Measurements from ENCODE around the gene CHADL. TPM values are rescaled to one million over a fixed set of nuclear protein-coding genes. Genes with fewer than 3 reads are reported as not detected.

Gene CHADL
- total RNA-seq, 1 experiment from 2014 or later: 0.75 TPM

DNA sequence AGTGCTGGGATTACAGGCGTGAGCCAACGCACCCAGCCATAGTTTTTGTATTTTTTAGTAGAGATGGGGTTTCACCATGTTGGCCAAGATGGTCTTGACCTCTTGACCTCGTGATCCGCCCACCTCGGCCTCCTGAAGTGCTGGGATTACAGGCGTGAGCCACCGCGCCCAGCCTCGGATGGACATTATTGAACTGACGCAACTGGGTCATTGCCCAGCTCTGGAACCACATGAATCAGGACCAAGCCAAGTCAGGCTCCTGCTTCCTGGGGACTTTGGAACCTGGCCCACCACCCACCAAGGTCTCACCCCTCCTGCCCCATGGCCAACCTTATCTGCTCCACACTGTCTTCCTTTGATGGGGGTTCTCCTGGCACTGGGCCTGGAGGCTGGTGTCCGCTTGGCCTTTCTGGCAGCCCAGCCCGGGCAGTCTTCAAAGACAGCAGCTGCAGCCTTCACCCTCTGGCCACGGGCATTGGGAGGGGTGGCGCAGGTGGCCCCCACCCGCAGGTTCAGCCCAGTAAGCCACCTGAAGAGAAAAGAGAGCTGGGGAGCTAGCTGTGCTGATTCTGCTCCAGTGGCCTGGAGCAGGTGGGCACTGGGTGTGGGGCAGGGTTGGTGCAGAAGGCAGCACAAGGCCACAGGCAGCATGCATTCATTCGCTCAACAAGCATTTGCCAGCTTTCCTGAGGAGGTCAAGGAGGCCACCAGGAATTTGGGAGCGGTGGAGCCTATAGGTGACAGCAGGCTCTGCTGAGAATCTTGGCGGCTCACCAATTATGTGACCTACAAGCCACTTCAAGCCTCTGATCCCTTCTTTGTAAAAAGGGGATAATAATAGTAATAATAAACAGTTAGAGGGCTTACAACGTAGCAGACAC, 5.7 kb downstream of the CHADL start:
- peak; percentile 56 for DNase-seq (ENCODE audit: low spot score)
- in situ Hi-C loops (cut with HindIII; ENCODE audit: low sequenced_read_pairs): no loop called here

DNA sequence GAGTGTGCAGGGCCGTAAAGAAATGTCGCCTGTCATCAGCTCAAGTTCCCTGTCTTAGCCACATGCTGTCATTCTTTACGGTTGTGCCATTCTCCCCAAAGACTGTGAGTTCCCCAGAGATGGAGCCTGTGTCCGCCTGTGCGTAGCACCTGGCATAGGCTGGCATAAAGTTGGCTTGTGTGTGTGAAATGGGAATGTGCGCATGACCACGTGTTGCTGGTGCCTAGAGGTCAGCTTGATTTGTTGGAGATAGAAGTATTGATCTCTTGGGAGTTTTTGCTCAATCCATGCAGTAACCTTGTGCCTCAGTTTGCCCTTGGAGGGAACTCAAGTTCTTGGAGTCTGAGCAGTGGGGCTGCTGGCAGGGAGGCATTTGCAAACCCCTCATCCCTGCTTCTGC, 9.4 kb downstream of the CHADL start:
- DNase-seq (ENCODE audit: low spot score): no peak
- in situ Hi-C loops (cut with HindIII; ENCODE audit: low sequenced_read_pairs): no loop called here

DNA sequence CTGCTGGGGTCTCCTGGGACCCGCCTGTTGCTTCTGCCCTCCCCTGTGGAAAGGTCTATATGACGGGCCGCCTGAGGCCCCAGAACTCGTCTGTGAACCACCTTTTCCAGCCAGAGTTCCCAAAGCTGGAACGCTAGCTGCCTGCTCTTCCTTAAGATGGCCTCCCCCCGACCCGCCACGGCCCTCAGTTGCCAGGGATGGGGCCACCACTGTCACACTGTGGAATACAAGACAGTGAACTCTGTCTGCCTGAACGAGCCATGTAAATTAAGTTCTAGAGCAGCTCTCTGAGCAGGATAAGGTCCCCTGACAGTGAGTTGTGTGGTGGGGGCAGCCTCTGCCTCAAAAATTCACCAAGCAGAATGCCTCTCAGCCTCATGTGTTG, 10.3 kb downstream of the CHADL start:
- DNase-seq (ENCODE audit: low spot score): no peak
- in situ Hi-C loops (cut with HindIII; ENCODE audit: low sequenced_read_pairs): no loop called here

DNA sequence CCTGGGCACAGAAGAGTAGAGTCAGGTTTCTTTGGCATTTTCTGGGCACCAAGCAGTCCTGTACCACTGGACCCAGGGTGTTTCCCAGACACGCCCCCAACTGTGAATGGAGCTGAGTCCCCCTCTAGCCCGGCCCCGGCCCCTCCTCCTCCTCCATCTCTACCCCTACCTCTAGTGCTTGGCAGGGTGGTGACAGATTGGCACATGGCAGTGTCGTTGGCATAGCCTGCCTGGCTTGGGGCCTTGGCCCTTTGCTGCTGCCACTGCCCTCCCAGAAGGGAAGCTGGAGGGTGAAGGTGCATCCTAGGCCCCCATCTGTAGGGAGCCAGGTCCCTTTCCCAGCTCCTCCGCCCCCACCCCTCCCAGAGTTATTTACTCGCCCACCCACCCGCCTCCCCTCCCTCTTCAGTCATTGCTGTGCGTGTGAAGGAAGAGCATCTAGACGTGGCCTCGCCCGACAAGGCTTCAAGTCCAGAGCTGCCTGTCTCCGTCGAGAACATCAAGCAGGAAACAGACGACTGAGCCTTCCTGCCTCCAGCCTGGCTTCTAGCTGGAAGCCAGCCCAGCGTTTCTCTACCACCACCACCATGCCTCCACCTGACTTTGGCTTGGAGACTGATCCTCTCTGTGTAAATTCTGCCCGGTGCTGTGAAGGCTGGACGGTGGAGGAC, 10.9 kb downstream of the CHADL start:
- in situ Hi-C loops (cut with HindIII; ENCODE audit: low sequenced_read_pairs): no loop called here
- DNase-seq (ENCODE audit: low spot score): no peak

DNA sequence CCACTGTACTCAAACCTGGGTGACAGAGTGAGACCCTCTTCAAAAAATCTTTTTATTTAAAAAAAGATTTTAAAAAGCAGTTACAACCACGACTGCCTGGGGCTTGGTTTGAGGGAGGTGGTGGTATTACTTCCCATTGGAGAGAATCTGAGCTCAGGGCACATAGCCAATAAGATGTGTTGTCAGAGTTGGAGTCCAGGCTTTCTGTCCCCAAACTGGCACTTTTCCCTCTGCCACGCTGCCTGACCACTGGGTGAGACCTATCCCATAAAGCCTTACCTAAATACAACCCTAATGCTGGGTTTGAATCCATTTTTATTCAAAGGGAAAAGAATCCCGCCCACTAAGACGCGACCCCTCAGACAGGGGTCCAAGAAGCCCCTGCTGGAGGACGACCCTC, 11.5 kb downstream of the CHADL start:
- no peak for DNase-seq (ENCODE audit: low spot score)
- in situ Hi-C loops (cut with HindIII; ENCODE audit: low sequenced_read_pairs): no loop called here

DNA sequence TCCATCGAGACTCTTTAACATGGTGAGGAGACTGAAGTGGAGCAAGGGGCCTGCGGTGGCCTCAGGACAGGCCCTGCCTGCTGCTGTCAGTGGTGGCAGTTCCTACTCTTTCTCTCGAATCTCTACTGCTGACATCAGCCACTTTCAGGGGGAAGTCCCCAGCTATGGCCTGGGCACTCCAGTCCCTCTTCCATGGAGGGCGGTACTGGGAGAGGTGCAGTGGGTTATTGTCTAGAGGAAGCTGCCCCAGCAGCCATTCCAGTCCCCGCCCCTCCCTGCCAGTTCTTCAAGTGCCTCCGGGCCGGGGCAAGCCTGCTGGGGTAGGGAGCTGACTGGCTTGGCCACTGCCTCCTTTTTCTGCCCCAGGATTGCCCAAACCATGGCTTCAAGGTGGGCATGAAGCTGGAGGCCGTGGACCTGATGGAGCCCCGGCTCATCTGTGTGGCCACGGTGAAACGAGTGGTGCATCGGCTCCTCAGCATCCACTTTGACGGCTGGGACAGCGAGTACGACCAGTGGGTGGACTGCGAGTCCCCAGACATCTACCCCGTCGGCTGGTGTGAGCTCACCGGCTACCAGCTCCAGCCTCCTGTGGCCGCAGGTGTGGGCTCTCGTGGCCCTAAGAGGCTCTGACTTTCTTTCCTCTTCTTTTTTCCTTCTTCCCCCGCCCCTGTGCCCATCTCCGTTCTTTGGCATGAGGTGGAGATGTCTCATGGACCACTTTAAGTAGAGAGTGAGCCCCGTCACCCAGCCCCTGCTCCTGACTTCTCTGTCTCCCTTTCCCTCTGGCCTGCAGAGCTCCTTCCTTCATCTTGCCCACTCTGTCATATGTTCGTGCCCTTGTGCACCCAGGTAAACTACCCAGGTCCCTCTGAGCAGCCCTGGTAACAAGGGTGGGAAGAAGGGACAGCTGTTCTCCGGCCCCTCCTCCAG, 13.7 kb downstream of the CHADL start:
- in situ Hi-C loops (cut with HindIII; ENCODE audit: low sequenced_read_pairs): no loop called here
- no peak for DNase-seq (ENCODE audit: low spot score)

DNA sequence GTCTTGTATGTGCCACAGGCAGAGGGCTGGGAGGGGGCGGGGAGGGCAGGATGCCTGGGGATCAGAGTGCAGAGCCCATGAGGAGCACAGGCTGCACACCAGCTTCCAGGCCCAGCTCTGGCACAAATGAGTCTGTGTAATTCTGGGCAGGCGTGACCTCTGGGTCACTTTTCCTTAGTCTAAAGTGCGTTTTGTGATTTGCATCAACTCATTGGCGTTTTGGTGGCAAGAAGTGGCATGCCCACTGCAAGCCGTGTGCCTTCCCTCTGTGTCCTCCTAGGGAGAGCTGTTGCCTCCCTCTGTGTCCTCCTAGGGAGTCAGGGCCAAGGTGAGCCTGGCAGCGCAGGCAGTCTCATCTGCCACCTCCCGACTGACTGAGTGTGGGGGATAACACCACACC, 17.2 kb downstream of the CHADL start:
- DNase-seq (ENCODE audit: low spot score): no peak
- in situ Hi-C loops (cut with HindIII; ENCODE audit: low sequenced_read_pairs): no loop called here

DNA sequence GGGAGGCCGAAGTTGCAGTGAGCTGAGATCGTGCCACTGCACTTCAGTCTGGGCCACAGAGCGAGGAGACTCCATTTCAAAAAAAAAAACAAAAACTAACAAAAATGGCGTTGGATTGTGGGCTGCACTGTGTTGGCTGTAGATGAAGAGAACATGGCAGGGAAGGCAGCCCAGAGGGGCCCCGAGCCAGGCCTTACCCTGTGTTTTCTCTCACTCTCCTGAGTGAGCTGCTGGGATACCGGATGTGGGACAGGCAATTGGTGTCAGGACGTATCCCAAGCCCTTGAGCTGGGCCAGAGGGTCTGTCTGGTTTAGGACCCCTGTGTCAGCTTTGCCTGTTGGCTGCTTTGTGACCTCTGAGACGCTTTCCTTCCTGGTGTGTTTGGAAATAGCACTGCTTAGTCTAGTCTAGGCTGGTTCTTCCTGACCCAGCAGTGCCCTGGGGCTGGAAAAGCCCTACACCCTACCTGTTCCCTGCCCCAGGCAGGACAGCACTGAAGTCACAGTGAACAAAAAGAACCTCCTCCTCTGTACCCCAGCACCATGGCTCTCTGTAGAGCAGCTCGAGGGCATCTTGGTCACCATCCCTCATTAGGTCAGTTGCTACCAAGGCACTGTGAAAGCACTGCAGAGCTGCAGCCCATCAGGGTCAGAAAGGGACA, 17.8 kb downstream of the CHADL start:
- DNase-seq (ENCODE audit: low spot score): no peak
- in situ Hi-C loops (cut with HindIII; ENCODE audit: low sequenced_read_pairs): no loop called here

DNA sequence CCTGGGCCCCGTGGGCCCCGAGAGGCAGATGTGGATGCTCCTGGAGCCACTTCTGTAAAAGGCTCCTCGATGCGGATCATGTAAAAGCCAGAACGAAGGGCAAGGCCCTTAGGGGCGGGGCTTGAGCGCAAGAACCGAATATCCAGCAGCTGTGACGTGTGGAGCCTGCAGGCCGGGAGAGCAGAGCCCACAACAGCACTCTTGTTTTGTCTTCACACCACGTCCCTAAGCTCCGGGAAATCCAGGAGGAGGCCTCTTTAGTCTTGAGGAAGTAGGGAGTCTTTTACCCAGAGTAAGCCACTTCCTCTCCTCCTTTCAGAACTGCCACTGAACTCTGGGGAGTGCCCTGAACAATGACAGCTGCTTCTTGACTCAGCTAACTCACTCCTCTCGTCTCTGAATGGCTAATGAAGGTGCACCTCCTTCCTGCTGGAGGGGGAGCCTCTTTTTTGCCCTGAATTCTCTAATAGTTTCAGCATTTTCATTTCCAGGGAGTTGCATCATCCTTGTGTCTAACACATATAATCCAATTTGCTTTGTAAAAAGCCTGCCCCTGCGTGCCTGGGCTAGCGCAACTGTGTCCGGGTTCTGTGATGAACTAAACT, 23.1 kb downstream of the CHADL start:
- no peak for DNase-seq (ENCODE audit: low spot score)
- in situ Hi-C loops (cut with HindIII; ENCODE audit: low sequenced_read_pairs): no loop called here

DNA sequence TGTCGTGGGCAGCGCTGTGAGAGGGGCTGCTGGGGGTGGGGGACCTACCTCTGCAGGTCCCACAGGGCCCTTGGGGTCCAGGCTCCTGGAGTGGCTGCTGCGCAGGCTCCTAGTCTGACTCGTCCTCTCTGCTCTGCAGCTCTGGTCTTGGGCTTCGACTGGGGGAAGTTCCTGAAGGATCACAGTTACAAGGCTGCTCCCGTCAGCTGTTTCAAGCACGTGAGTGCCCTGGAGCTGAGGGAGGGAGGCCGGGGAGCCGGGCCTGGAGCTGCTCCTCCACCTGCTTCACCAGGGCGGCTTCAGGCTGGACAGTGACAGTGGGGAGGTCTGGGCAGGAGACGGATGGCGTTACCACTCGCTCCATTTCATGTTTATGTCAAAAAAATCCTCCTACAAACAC, 23.7 kb downstream of the CHADL start:
- in situ Hi-C loops (cut with HindIII; ENCODE audit: low sequenced_read_pairs): no loop called here

DNA sequence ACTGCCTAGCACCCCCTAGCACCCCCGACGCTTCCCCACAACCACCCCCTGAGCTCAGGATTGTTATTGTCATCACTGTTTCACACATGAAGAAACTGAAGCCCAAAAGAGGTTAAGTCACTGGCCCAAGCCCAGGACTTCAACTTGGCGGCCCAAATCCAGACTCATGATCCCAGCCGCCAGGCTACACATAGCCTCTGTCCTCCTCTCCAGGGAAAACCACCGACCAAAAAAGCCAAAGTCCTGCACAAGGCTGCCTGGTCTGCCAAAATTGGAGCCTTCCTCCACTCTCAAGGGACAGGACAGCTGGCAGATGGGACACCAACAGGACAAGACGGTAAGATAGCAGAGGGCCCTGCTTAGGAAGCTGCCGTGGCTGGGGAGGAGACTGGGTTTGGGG, 24.8 kb downstream of the CHADL start:
- in situ Hi-C loops (cut with HindIII; ENCODE audit: low sequenced_read_pairs): no loop called here
- DNase-seq (ENCODE audit: low spot score): no peak

More for the DNA sequence above, 23.7 kb downstream of the CHADL start:
- no peak for DNase-seq (ENCODE audit: low spot score)

DNA sequence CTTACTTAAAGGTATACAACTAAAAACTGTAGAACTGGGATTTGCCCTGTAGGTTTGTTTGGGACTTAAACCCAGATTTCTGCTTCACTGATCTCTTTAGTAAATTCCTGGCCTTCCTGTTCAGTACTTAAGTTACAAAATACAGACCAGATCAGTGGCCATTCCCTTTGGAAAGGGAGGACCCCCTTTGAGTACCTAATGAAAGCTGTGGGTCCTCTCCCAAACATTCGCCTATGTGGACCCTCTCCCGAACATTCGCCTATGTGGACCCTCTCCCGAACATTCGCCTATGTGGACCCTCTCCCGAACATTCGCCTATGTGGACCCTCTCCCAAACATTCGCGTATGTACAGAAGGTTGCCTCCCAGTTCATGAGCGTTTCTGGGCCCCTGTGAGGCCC, 25.3 kb downstream of the CHADL start:
- DNase-seq (ENCODE audit: low spot score): no peak
- in situ Hi-C loops (cut with HindIII; ENCODE audit: low sequenced_read_pairs): no loop called here

DNA sequence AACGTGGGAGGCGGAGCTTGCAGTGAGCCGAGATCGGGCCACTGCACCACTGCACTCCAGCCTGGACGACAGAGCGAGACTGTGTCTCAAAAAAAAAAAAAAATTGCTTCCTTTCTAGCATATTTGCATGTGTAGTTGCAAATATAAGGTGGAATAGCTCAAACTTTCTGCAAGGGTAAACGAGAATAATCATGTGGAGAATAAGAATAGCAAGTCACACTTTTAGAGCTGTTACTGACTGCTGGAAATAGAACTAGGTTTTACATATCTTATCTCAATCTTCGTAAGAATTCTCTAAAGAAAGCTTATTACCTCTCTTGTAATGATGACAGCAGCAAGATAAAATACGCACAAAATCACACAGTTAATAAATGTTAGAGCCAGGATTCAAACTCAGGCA, 34.0 kb downstream of the CHADL start:
- DNase-seq (ENCODE audit: low spot score): no peak
- in situ Hi-C loops (cut with HindIII; ENCODE audit: low sequenced_read_pairs): no loop called here

DNA sequence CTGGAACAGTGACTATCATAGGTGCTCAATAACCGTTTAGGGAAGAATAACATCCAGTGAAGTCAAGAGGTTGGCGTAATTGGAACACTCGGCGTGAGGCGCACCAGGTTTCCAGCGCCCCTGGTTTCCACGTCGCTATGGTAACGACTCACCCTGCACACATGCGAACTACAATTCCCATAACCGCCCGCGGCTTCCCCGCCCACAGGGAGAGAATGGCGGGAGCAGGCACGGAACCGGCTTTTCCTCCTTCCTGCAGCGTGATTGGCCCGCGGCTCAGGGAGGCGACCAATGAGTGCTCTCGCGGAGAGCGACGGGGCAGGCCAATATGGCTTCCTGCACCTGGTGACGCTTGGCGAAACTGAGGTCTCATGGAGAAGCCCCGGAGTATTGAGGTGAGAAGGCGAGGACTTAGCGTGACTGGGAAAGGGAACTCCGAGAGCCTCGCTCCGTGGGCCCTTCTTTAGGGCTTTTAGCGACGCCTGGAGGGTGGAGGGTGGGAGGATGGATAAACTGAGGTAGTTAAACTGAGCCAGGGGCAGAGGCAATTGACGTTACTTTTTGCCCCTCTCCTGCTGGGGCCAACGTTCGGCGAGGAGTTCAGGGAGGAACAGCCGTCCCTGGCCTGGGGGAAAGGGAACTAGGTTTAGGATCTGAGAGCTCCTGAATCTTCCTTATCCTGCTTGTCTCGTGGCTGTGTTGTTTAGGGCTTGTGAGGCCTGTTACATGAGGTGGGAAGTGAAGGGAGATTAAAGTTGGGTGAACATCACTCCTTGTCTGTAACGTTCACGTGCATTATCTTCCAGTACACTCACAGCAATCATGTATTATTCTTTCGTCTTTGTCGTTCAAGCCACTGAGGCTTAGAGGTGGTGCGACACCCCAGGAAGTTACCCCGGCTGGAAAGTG, 35.5 kb downstream of the CHADL start, which contains the start of gene L3MBTL2:
TSS of gene L3MBTL2 (plus strand) at position 321 of the 909 bp plus-strand sequence. CDS start at position 372, 51 bp downstream.
- in situ Hi-C loops (cut with HindIII; ENCODE audit: low sequenced_read_pairs): no loop called here
- peak; percentile 99 for DNase-seq (ENCODE audit: low spot score)

DNA sequence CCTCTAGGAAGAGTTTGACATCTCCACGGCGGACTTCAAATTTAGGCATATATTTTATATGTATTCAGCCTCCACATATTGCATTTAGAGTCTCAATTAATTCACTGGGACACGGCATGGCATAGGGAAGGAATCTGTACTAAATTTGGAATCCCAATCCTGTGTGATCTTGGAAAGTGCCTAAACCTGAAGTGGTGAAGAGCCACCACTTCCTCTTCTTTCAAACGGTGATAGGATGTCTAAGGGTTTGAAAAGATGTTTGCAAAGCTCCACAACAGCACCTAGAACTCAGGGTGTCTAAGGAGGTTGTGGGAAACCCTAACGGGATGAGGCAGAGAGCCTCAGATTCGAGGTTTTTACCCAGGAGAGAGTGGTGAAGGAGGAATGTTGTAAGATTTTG, 36.7 kb downstream of the CHADL start:
- DNase-seq (ENCODE audit: low spot score): no peak
- in situ Hi-C loops (cut with HindIII; ENCODE audit: low sequenced_read_pairs): no loop called here

DNA sequence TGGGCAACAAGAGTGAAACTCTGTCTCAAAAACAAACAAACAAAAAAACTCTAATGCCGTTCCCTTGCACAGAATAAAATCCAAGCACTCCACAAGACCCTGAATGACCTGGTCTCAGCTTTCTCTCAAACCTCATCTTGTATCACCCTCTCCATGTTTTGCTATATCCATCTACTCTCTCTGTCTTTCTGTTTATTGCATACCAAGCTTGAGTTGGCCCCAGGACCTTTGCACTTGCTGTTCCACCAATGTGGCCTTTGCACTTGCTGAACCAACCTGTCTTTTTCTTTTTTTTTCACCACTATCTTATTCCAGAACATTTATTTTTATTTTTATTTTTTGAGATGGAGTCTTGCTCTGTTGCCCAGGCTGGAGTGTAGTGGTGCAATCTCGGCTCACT, 37.6 kb downstream of the CHADL start:
- no peak for DNase-seq (ENCODE audit: low spot score)
- in situ Hi-C loops (cut with HindIII; ENCODE audit: low sequenced_read_pairs): no loop called here

DNA sequence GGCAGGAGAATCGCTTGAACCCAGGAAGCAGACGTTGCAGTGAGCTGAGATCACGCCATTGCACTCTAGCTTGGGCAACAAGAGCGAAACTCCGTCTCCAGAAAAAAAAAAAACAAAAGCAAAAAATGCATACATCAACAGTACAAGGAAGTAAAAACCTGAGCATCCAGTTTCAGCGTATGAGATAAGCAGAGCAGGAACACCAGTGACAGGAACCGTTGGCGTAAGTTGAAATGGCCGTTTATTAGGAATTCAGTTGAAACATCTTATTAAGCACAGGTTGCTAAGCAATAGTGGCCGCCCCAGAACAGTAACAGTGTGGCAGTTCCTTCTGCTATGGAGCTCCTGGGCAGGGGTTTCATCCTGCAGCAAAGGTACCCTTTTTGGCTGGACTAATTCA, 39.6 kb downstream of the CHADL start:
- DNase-seq (ENCODE audit: low spot score): no peak
- in situ Hi-C loops (cut with HindIII; ENCODE audit: low sequenced_read_pairs): no loop called here
